HG03103 (cell line): ENCODE data around the gene DMD.
"Not testable (repeated sequence)": the region's sequence is repeated elsewhere in the genome, so short reads cannot be mapped to it uniquely, and the experiment has no call there.

Source experiments
- ATAC-seq: cut with Tn5 transposase; IDR thresholded peaks from one replicate; pipeline ENCODE4 v1.9.1; 2021; ENCODE audit warnings: low read depth; ENCODE audit not compliant: unreplicated experiment

The DMD gene

DNA sequence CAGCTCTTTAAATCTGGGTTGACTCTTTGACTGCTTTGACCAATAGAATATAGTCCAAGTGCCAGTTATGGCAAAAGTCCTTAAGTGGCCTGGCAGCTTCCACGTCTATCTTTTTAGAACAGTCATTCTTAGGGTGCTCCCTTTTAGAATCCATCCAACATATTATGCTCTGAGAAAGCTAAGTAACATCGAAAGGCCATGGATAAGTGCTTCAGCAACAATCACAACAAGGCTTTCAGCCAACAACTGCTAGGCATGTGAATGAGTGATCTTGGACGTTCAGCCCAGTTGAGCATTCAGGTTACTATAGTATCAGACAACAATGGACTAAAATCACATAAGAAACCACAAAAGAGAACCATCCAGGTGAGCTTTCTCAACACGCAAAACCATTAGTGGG lies 818.7 kb downstream of the DMD start:
- ATAC-seq, result no peak

DNA sequence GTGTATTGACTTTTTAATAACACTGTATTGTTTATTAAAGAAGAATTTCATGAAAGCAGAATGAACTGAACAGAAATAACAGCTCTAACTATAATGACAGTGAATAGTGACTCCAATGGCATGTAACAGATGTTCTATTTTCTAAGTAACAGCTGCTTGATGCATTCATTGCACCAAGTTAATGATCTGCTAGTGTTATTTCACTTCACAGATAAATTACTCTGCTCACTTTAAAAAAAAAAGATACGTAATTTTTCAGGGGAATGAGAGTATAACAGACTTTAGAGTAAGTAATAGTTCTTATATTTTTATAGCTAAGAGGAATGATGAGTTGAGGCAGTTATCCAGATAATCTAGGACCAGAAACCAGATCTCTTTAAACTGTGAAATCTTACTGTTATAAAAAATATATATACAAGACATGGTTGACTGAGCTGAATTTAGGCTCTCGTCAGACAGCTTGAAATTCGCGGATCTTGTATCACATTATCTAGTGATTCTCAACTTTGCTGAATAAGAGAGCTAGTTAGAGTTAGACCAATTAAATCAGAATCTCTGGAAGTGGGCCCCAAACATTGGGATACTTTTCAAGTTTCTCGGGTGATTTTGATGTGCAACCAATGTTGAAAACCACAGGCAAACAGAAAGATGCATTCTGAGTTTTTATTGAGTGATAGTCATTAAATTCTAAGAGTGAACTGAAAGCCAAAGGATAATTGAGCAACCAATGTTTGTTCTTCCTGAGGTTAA lies 840.7 kb downstream of the DMD start:
- ATAC-seq, result no peak

GRCh38 chrX:32293962-32294700 lies 917.2 kb downstream of the DMD start:
- no peak for ATAC-seq

DNA sequence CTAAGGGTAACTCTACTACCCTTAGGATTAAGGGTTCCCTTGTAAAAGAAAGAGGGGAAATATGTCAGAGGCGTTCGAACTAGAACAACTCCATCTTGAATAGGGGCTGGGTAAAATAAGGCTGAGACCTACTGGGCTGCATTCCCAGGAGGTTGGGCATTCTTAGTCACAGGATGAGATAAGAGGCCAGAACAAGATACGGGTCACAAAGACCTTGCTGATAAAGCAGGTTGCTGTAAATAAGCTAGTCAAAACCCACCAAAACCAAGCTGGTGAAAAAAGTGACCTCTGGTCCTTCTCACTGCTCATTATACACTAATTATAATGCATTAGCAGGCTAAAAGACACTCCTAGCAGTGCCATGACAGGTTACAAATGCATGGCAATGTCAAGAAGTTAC lies 922.0 kb downstream of the DMD start:
- ATAC-seq, result no peak

DNA sequence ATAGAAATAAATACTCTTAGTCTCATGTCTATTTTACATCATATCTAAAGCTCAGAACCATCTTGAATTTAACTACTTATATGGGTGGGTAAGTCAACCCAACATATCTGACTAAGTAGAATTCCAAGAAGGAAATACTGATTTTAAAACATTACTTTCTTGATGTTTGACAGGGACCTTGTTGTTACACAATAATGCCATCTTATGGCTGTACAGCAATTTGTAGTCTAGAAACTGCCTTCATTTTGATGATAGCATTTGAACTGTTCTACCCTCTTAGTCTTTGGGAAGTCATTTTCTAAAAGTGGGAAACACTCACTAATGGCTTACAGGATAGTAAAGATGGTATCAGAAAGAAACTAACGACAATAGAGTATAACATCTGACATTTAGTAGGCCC lies 929.5 kb downstream of the DMD start:
- no peak for ATAC-seq

DNA sequence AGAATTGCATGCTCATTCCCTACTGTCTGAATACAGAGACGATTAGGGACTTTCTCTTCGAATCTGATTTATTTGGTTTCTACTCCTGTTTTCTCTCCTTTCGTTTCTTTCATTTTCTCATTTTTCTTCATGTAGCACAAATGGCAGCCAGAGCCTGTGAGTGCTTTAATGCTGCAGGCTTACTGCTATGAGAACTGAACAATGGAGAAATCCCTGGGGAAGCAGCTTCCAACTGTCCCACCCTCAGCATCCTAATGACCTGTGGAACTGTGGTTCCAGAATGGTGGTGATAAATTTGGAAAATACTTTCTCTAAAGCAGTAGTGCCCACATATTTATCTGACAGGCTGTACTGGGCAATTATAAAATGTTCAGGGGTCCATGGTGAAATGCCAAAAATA lies 930.4 kb downstream of the DMD start:
- ATAC-seq, result no peak

DNA sequence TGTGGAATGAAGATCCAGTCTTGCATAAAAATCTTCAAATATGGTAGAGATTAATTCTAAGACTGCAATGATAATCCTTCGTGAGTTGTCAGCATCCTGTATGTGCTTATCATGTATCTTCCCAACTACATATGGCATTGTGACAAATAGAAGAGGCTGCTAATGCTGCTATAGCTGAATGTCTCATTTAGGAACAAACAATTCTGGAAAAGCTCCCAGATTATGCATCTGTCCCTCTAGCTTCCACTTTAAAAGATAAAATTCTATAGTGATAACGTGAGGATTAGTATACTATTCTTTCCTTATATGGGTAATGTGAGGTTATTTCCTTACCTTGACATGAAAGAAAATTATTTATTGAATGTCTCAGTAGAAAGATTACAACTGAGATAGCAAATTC lies 930.9 kb downstream of the DMD start:
- ATAC-seq, result no peak

GRCh38 chrX:32276153-32276552 lies 935.2 kb downstream of the DMD start:
- ATAC-seq, result no peak

- no peak for ATAC-seq
Measured at GRCh38 chrX:32269866-32270265, 941.5 kb downstream of the DMD start.

- no peak for ATAC-seq
Measured at GRCh38 chrX:32268207-32268606, 943.1 kb downstream of the DMD start.

DNA sequence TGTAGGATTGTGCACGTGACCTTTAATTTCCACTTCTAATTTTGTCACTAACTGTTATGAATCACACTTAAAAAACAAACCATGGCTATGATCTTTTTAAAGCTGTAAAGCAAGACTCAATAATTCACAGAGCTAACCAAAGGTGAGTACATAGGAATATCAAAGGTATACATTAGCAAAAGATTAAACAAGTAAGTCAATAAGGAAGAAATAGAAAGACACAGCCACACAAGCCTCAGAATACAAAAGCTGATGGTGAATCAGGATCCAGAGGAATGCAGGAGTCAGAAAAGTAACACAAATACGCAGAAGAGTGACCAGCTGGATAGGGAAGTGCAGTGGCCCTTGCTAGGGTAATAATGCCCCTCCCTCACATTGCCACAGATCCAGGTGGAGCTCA lies 943.6 kb downstream of the DMD start:
- no peak for ATAC-seq

DNA sequence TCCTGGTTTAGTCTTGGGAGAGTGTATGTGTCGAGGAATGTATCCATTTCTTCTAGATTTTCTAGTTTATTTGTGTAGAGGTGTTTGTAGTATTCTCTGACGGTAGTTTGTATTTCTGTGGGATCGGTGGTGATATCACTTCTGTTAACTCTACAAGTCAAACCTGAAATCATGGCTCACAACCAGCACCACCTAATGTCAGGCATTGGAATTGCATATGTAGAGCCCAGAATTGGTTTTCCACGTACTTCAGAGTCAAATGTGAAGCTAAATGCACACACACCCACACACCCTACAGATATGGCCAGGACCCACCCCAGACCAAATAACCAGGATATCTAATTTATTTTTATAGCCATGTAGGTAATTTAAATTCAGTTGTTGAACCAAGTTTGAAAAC lies 964.7 kb downstream of the DMD start:
- not testable (repeated sequence) for ATAC-seq

GRCh38 chrX:32195611-32196010 lies 1015.7 kb downstream of the DMD start:
- ATAC-seq, result no peak

DNA sequence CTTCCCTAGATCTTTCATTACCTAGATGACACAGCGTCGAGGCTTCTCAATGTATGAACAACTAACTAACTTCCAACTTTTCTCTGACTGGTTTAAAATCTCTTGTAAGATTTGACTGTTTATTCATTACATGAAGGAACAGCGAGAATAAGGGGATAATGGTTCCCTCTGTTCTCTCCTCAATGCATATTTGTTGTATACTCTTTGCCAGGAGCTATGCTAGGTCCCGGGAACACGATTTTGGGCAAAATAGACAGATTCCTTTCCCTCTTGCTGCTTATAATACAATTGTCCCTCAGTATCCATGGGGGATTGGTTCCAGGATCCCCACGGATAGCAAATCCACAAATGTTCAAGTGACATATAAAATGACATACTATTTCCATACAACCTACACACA lies 1020.0 kb downstream of the DMD start:
- no peak for ATAC-seq

DNA sequence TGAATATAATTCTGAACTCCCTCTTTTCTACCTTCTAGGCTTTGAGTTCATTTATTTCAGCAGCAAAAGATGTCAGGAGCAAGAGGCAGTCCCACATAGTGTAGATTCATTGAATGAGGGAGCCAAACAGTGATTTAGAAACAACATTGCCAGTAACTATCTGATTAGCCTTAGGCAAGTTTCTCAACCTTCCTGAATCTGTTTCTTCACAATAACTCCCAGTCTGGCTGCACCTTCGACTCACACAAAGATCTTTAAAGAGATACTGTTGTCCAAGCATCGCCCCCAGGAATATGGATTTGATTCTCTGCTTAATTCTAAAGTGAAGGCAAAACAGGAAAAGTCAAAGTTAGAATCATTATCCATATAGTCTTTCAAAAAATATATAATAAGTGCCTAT lies 1026.2 kb downstream of the DMD start:
- no peak for ATAC-seq

DNA sequence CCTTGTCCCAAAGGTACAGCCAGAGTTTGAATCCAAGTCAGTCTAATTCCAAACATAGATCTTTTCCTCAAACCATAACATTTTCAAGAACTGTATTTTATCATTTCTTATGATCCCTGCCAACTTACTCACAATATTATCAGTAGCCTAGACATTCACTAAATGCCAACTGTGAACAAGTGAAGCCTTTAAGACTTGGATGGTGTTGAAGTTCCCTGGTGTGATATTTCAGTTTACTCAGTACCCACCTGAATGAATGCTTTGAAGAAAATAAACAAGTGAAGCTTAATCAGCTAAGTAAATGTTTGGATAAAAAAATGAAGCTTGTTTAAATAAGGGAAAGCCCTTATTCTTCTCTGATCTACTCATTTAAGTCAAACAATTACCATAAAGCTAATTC lies 1028.3 kb downstream of the DMD start:
- no peak for ATAC-seq

- no peak for ATAC-seq
Measured at GRCh38 chrX:32176510-32176909, 1034.8 kb downstream of the DMD start.

- no peak for ATAC-seq
Measured at GRCh38 chrX:32170481-32170880, 1040.9 kb downstream of the DMD start.

- ATAC-seq, result no peak
Measured at GRCh38 chrX:32155044-32155638, 1056.2 kb downstream of the DMD start.

GRCh38 chrX:32153585-32153984 lies 1057.8 kb downstream of the DMD start:
- ATAC-seq, result no peak

- ATAC-seq, result no peak
Measured at GRCh38 chrX:32150141-32150540, 1061.2 kb downstream of the DMD start.

DNA sequence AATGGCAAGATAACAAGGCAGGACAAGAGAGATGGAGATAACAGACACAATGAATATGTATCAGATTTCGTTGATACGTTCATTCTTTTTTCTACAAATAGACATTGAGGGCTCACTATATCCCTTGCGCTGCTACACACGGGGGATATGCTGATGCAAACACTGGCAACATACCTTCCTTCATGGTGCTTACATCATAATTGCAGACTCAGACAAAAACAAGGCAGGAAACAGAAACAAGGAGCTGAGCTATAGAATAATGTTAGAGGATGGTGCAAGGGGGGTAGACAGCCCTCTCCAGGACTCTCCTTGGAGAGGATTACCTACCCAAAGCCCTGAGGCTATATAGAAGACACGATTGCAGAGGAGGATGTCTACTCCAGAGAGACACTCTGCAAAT lies 1069.5 kb downstream of the DMD start:
- ATAC-seq, result no peak
